GOT3 (cell line): ENCODE results near the gene GREM1.

Experiments used
- DNase-seq: peaks from one replicate; lab custom pipeline; 2025; ENCODE audit warnings: mixed read lengths; lab: John Stamatoyannopoulos, UW

The GREM1 gene

DNA sequence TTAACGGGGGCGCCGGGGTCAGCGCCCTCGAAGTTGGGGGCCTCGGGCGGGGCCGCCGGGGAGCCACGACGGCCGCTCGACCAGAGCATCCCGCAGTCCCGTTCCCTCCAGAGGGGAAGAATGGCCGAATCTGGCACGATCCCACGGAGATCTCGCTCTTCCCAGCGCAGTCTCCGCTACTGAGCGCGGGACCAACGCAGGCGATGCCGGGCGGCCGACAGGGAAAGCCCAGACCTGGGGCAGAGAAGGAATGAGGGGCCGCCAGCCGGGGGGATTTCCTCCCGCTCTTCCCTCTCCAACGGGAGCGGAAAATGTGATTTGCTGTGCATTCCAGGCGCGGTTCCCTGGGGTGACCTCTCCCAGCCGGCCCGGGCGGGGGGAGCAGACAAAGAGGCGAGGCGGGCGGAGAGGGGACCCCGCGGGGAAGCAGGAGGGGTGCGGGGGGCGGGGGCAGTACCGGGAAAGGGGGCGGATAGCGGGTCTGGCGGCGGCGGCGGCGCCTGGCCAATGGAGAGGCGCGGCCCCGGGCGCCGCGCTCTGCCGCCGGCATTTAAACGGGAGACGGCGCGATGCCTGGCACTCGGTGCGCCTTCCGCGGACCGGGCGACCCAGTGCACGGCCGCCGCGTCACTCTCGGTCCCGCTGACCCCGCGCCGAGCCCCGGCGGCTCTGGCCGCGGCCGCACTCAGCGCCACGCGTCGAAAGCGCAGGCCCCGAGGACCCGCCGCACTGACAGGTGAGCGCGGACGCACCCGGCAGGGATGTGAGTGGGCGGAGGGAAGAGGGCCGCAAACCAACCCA, at the start of gene GREM1:
Gene GREM1 (plus strand): TSS at position 579 of the 801 bp plus-strand sequence. CDS start 12,687 bp downstream, outside the sequence.
- DNase-seq = peak; percentile 53

DNA sequence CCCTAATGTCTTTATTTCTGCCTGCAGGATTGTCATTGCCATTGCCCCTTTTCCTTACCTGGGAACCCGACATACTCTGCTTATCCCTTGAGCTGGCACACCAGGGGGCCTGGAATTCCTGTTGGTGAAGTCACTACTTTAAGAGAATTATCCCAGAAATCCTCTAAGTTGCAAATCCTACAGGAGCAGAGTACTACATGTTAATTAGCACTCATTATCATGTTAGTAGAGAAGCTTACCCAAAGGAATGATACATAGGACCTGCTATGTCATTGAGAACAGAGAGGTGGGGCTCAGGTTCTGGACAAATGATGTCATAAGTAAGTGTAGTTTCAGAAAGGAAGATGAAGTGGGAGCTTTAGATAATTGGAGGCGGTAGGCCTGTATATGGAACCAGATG, 48.9 kb upstream of the GREM1 start:
- DNase-seq = no peak

DNA sequence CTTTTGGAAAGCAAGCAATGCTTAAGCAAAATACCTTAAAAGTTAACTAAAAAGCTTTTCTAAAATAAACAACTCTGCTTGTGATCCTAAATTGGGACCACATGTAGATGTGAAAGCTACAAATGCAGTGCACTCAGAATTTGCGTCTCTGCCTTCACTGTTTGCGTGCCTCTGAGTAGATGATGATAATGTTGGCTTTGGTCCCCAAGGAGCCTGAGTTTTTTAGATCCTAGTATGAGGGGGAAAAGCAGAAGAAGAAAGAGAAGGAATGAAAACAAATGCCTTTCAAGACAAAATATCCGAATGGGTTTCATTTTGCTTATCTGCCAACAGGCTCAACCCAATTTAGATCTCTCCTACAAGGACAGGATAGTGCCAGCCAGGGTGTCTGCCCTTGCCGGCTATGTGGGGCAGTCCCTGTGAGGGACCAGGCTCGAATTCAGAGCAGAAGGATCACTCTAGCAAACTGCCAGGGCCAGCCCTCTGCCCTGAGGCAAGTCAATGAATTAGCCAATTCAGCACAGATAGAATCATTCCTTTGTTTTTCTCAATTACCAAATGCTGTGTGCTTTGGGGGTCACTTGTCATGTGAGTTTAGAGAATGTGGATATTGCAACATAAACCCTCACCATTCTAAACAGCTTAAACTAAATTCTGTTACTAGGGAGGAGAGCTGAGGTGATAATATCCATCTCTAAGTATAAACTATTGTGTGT, 47.8 kb upstream of the GREM1 start:
- no peak for DNase-seq

DNA sequence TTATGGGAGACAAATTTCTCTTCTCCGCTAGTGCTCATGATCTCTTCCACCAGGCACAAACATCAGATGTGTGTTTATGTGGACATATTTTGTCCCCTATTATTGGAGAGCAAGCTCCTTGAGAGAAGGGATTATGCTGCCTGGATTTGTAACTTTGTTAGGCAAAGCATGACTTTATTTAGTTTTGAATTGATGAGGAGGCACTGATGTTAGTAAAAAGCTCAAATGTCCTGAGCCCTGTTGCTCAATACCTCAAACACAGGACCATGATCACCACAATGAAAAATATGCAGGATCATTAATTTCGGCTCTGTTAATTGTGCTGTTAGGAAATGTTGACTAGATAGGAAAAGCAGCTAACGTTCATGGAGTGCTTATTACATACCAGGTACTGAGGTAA, 47.2 kb upstream of the GREM1 start:
- no peak for DNase-seq

DNA sequence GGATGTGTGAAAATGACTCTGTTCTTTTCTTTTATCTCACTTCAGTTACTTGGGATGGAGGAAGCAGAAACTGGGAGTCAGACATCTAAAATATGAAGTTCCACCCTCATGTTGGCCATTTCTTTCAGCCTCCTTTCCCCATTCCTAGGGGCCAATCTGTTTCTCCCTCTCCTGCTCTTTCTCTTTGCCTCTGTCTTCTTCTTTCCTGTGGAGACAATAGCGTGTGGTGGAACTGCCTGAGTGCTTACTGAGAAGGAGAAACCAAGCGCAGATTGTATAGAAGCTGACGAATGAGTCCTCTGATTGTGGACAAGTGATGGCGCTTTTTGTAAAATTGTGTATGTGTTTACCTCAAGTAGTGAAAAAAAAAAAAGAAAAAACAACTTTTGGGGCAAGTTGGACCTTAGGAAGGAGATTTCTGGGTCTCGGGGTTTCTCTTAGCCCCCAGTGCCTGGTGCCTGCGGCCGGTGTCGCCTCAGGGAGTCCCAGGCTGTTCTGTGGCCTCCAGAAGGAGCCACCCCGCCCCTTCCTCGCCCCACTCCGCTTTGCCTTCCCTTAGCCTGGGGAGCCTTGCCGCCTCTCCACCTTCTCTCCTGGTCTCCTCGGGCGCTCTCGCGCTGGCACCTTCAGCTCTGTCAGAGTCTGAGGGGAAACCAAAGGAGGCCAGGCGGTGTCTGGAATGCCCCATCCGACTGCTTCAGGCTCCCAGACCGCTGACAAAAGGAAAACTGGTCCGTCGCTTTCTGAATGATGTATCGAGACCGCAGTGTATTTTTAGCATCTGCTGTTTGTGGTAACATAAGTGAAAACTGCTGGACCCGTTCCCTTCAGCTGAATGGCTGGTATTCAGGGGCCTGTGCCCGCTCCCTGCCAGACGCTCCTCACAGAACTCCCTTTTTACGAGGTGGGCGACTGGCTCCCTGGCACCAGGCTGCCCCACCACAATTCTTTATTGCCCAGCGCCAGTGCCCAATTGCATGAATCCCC, 46.2 kb upstream of the GREM1 start:
- DNase-seq = no peak

DNA sequence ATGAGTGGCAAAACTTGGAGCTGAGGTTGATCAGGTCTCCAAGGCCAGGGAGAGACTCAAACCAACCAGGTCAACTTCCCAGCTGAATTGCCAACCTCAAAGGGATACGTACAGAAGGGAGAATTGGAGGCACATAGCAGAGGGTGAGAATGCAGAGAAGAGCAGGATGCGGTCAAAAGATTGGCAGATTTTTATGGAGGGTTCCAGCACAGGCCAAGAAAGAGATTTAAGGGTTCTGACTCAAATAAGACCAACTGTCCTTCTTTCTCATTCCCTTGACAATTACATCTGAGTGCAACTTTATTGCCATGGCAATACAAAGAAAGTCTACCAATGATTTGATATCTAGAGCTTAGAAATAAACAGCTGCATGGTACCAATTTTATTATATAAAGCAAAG, 43.1 kb upstream of the GREM1 start:
- no peak for DNase-seq

DNA sequence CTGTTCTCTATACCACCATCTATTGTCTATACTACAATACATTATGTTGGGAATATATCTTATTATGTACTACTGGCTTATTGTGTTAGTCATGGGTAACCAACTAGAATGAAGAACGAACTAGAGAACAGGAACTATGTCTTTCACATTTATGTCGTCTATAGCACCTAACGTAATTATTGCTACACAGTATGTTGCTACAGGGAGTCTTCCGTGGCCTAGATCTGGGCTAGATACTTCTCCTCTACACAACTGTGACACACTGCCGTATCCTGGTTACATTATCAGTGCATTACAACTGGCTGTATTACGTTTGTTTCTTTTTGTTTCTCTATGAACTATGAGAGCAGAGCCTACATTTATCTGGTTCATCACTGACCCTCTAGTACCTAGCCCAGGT, 42.3 kb upstream of the GREM1 start:
- DNase-seq = no peak

DNA sequence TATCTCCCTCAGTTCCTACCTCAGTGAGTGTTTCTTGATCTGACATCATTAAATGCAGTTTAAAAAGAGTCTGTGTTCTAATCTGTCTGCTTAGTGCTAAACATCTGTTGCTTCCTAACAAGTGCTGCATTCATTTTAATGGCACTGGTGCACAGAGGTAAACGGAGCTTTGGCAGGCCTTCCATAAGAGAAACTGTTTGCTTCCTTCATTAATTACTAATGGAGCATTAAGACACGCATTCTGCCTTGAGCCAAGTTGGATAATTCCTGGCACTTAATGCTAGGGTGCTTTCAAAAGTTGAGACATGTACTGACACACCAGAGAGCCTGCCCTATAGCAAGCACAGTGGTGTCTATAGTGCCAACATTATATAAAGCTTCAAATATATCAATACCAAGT, 41.6 kb upstream of the GREM1 start:
- DNase-seq = no peak

DNA sequence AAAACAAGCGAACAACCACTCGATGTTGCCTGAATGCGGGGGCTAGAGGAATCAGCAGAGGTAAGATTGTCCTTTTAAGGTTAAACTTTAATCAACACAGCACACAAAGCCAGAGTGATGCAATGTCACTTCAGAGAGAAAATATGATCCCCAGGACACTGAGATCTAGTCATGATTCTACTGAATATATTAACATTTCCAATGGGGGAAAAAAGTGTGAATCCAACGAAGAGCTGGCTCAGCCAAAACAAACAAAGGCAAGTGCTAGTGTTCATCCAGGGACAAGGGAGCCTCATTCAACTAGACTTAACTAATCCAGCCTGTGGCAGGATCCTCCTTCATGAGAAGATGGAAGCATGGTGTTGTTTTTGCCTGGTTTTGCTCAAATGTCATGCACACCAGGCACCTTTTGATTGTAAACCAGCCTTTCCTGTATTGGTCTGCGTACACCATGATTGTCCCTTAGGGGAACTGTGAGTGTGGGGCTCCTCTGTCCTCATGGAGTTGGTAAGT, 40.5 kb upstream of the GREM1 start:
- no peak for DNase-seq

DNA sequence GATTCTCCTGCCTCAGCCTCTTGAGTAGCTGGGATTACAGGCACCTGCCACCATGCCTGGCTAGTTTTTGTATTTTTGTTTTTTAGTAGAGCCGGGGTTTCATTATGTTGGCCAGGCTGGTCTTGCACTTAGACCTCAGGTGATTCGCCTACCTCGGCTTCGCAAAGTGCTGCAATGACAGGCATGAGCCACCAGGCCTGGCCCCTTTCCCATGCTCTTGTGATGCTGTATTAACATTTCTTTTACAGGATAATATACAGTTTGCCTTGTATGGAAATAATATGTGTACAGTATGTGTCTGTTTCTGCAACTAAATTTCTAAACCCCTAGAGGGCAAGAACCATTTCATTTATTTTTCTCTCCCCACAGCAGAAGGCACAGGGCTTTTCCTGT, 38.5 kb upstream of the GREM1 start:
- no peak for DNase-seq

DNA sequence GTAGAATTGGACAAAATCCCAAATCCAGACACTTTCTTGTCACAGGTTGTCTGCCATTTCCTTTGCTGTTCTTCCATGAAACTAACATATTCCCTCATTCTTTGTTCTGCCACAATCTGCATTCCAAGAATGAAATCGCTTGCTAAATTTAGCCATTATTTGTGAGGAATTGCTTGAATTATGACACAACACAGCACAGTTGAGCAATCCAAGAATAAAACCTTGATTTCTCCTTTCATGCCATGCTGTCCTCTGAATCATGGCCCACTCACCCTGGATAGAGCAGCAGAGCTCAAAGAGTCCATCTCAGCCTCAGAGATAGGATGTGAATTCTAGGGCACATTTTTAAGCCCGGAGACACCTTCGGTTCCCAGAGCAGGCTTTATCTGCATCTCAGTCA, 35.2 kb upstream of the GREM1 start:
- no peak for DNase-seq

DNA sequence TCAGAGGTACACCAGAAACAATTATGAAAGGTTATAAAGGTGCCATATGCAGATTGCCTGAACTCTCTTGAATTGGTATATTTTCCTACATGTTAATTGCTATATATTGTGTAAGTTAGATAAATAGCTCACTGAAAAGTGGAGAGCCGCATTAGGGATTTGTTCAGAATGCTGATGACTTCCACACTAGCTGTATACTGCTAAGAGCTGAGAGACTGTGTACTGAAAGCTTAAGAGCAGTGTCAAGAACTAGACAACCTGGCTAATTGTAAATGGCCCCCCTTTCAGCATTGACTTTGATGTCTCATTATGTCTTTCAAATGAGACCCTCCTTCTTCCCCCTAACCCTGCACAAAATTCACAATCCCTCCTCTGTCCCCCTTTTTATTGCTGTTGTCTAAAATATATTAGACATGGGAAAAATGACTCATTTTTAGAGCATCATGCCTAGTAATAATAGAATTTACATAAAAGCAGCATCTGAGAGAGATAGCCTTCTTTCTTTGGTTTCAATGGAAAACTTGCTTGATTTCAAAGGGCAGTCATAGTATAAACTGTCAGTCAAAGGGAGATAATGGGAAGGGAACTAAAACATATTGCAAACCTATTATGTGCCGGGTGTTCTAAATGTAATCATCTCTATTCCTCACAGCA, 34.7 kb upstream of the GREM1 start:
- DNase-seq = no peak

DNA sequence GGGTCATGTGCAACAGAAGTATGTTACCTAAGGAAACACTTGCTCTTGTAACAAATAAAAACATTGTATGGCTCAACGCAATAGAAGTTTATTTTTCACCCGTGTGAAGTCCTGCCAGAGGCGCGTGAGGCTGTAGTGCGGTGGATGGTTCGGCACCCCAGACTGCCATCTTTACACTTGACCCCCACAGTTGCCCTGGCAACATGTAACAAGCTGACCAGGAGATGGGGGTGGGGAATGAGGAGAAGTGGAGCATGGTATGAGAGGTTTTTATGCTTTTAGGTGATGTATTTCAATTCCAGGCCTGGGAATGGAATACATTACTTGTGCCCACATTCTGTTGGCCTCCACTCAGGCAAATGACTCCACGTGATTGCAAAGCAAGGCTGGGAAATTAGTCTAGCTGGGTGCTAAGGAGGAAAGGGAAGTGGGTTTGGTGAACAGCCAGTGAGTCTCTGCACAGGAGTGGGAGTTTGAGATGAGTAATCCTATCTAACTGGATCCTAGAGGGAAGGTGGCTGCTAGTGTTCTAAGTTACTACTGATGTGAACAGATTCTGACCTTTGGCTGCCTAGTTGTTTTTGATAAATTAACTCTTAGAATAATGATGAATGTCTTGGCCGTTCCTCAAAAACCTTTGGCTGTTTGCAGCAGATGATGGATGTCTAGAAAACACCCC, 33.8 kb upstream of the GREM1 start:
- DNase-seq = no peak

DNA sequence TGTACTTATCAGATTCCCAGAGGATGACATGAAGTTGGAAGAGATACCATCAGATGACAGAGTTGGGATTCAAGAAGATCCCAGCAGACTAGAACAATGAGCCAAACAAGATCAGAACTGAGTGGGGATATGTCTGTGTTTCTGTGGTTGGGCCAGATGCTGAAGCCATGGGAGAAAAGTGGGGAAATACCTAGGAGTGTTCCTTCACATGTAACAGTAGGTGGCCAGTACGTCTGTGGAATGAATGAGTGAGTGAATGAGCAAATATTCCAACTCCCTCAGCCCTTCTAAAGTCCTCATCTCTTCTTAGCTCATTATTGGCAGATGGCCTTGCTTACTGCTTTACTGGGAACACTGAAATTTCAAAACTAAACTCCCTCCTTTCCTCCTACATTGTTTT, 32.2 kb upstream of the GREM1 start:
- DNase-seq = no peak

DNA sequence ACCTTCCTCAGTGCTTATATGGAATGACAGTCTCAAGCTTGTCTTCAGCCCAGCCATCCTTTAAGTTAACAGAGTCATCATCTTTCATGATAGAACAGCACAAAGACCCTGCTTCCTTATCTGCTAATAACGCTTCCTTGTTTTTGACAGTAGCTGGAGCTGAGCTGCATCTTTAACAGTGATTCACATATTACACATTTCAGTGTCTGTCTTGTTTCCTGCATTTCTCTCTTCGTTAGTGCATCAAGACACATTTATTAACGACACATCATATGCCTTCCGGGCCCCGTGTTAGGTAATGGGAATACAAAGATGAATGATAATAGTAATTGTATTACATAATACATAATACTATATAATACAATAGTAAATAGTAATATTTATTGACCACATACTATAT, 30.2 kb upstream of the GREM1 start:
- DNase-seq = no peak

DNA sequence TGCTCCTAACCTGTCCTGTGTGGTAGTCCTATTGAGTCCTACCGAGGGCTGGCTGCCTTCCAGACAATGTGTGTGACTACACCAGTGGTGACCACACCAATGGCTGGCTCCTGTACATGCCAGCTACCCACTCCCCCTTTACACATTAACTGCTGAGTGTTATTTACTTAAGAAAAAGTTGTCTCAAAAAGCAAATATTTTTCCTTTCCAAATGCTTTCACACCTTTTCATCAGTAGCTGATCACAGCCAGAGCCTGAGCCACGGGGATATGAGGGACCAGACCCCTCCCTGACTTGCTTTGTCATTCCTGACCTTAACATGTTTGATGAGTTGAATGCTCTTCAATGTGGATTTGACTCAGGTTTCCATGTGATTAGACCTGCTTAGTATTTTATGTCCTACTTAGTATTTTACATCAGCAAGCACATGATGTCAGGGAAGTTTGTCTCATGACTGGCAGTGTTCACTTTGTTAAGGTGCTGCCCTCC, 29.6 kb upstream of the GREM1 start:
- no peak for DNase-seq

DNA sequence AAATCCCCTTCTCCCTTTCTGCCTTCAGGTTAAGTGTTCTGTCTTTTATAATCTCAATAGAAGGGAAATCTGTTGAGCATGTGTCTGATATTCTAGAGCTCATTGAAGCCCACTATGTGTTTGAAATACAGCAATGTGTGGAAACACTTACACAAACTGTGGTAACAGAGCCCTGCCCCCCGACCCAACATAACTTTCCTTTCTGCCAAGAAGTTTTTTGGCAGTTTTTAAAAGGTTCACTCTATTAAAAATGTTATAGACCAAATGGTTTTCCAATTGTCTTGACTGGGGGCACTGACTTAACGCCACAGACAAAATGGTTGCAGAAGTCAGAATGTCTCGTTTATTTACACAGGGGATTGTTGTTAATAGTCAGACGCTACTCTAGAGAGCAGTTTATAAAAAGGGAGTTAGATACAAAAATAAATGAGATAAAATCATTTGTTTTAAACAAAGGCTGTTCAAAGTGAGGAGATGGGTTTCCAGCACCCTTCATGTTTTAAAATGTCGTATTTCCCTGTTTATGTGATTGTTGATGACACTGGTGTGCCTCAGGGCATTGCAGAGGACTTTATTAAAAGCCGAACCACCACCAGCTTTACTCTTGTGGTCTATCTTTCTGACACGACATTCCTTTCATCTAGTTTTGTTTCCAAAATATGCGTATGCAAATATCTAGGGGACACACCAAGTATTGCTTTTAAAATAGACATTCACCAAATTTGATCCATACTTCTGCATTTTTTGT, 26.7 kb upstream of the GREM1 start:
- no peak for DNase-seq

DNA sequence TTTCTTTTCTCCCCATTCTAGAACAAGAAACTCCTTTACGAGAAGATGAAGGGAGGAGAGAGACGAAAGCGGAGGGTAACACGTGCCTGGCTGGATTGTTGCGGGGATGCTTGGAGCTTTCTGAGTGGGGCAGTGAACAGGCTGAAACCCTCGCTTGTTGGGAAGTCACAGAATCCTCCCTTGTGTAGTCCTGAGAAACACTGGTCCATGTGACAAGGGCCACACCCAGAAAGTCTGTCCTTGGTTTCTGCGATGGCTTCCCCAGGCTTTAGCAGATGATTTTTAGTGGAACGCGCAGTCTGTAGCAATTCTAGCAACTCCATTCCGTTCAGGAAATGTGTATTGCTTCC, 26.1 kb upstream of the GREM1 start:
- no peak for DNase-seq

DNA sequence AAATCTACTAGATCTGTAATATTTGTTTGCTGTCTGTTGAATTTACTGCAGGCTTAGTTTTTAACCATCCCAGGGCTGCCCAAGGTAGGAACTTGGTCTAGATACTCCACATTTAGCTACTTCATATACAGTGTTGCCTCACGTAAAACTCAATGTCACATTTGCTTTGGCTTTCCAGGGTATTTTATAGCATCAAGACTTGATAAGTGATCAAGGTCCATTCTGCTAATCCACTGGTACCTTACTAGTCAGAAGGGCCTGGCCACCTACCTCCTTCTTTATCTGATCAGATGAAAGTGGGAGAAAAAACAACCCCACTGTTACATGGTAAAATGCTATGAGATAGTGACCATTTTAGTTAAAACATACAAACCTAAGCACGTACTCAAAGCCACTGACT, 25.5 kb upstream of the GREM1 start:
- DNase-seq = no peak
